ENCODE results near the gene KIRREL1. TPM values are rescaled to one million over a fixed set of nuclear protein-coding genes. Genes with fewer than 3 reads are reported as not detected.

KIRREL1 gene
- total RNA-seq, 1 donor from 2014 or later, result 34.9 TPM

- Histone ChIP-seq H3K4me1 (peaks cover 26% of the 10 kb centered on the region), H3K27ac (peak overlapping the region; percentile 36), H3K4me3 (no peak overlapping the region), H3K9me3 (no peaks in the 10 kb centered on the region), H3K36me3 (no peaks in the 10 kb centered on the region), H3K27me3 (no peaks in the 10 kb centered on the region)
- no peak for TF ChIP-seq POLR2AphosphoS5 (IDR thresholded peaks at IDR 0.05; ENCODE audit: insufficient read depth in 1 of 2, low read depth in 1 of 2)
- no peak for TF ChIP-seq POLR2A (IDR thresholded peaks at IDR 0.05)
- TF ChIP-seq CTCF (IDR thresholded peaks at IDR 0.05), result no peak
- intact Hi-C loops (cut with DNase I), result no loop called here
- DNase-seq (ENCODE audit: extremely low spot score in 2 of 2), result no peak
Measured at GRCh38 chr1:158146165-158146564, 152.7 kb downstream of the KIRREL1 start.

- H3K4me1 ChIP-seq, result peaks cover 26% of the 10 kb centered on the region
- TF ChIP-seq POLR2AphosphoS5 (IDR thresholded peaks at IDR 0.05; ENCODE audit: insufficient read depth in 1 of 2, low read depth in 1 of 2), result no peak
- no peak for TF ChIP-seq CTCF (IDR thresholded peaks at IDR 0.05)
- TF ChIP-seq POLR2A (IDR thresholded peaks at IDR 0.05), result no peak
- H3K36me3 ChIP-seq, result no peaks in the 10 kb centered on the region
- H3K27ac ChIP-seq, result no peak overlapping the region
- H3K9me3 ChIP-seq, result no peaks in the 10 kb centered on the region
- no peak for DNase-seq (ENCODE audit: extremely low spot score in 2 of 2)
- no peaks in the 10 kb centered on the region for H3K27me3 ChIP-seq
- no peak overlapping the region for H3K4me3 ChIP-seq
- intact Hi-C loops (cut with DNase I), result no loop called here
Measured at GRCh38 chr1:158146739-158147138, 153.3 kb downstream of the KIRREL1 start.

GRCh38 chr1:158147401-158147800 lies 154.0 kb downstream of the KIRREL1 start:
- H3K36me3 ChIP-seq, result no peaks in the 10 kb centered on the region
- DNase-seq (ENCODE audit: extremely low spot score in 2 of 2), result no peak
- no peak for TF ChIP-seq POLR2AphosphoS5 (IDR thresholded peaks at IDR 0.05; ENCODE audit: insufficient read depth in 1 of 2, low read depth in 1 of 2)
- no peak for TF ChIP-seq POLR2A (IDR thresholded peaks at IDR 0.05)
- no peak for TF ChIP-seq CTCF (IDR thresholded peaks at IDR 0.05)
- H3K9me3 ChIP-seq, result no peaks in the 10 kb centered on the region
- H3K4me1 ChIP-seq, result peaks cover 26% of the 10 kb centered on the region
- no peaks in the 10 kb centered on the region for H3K27me3 ChIP-seq
- H3K27ac ChIP-seq, result no peak overlapping the region
- intact Hi-C loops (cut with DNase I), result no loop called here
- H3K4me3 ChIP-seq, result no peak overlapping the region

GRCh38 chr1:158147869-158148268 lies 154.4 kb downstream of the KIRREL1 start:
- no peak for TF ChIP-seq POLR2A (IDR thresholded peaks at IDR 0.05)
- no peak for TF ChIP-seq CTCF (IDR thresholded peaks at IDR 0.05)
- H3K4me3 ChIP-seq, result no peak overlapping the region
- H3K27me3 ChIP-seq, result no peaks in the 10 kb centered on the region
- no peak overlapping the region for H3K27ac ChIP-seq
- no peak for DNase-seq (ENCODE audit: extremely low spot score in 2 of 2)
- intact Hi-C loops (cut with DNase I), result no loop called here
- H3K36me3 ChIP-seq, result no peaks in the 10 kb centered on the region
- no peaks in the 10 kb centered on the region for H3K9me3 ChIP-seq
- peaks cover 26% of the 10 kb centered on the region for H3K4me1 ChIP-seq

- Histone ChIP-seq H3K36me3 (no peaks in the 10 kb centered on the region), H3K27ac (peak overlapping the region; percentile 52), H3K27me3 (no peaks in the 10 kb centered on the region), H3K4me1 (peaks cover 26% of the 10 kb centered on the region), H3K4me3 (no peak overlapping the region), H3K9me3 (no peaks in the 10 kb centered on the region)
- intact Hi-C loops (cut with DNase I), result no loop called here
- TF ChIP-seq CTCF (IDR thresholded peaks at IDR 0.05) (no peak), POLR2AphosphoS5 (IDR thresholded peaks at IDR 0.05; ENCODE audit: insufficient read depth in 1 of 2, low read depth in 1 of 2) (no peak), POLR2A (IDR thresholded peaks at IDR 0.05) (no peak)
- no peak for DNase-seq (ENCODE audit: extremely low spot score in 2 of 2)
Measured at GRCh38 chr1:158148468-158148867, 155.0 kb downstream of the KIRREL1 start.
